Caco-2 (cell line): ENCODE data around the gene XCR1. TPM values are rescaled to one million over a fixed set of nuclear protein-coding genes. Genes with fewer than 3 reads are reported as not detected.
A peak's percentile ranks its signal among the peaks of the same experiment; 100 is the strongest.

Source experiments
- BruUV-seq: library from RNA; stranded (reverse); fragments of 400-500 nt; replicated peaks from 2 replicates; lab custom pipeline; 2021; lab: Mats Ljungman, UMichigan
- CTCF ChIA-PET: fragments of 300-600 bp; sonication (Branson Sonifier 250); formaldehyde crosslinking; loops from one replicate; lab custom pipeline; 2022; ENCODE audit warnings: antibody characterized with exemption; lab: Charles Lee
- POLR2A ChIA-PET: fragments of 300-600 bp; sonication (Branson Sonifier 250); formaldehyde crosslinking; loops from one replicate; lab custom pipeline; 2022; ENCODE audit warnings: antibody characterized with exemption; lab: Charles Lee
- DNase-seq, 2 experiments: peaks; one replicate each; pipeline versions ENCODE4 v3.0.0 to v3.0.0-alpha.2; 2020 to 2022
- H3K27me3 ChIP-seq: replicated peaks from 2 replicates; pipeline ENCODE4 v1.6.0; 2011; ENCODE audit warnings: low read length; ENCODE audit not compliant: control insufficient read depth, insufficient read depth
- H3K36me3 ChIP-seq: 2 replicates; pipeline ENCODE4 v1.5.1; 2011; ENCODE audit warnings: low read length; ENCODE audit not compliant: control insufficient read depth, insufficient read depth
- H3K4me1 ChIP-seq: fragments of 250-450 bp; sonication (Bioruptor Pico); 2 replicates; pipeline ENCODE4 v1.5.1; 2020; ENCODE audit warnings: mild to moderate bottlenecking
- H3K4me3 ChIP-seq: 2 replicates; pipeline ENCODE4 v1.5.1; 2011; ENCODE audit warnings: low read depth, mild to moderate bottlenecking, control low read depth, low read length
- H3K9me3 ChIP-seq: fragments of 250-450 bp; sonication (Bioruptor Pico); 2 replicates; pipeline ENCODE4 v1.5.1; 2020; ENCODE audit warnings: mild to moderate bottlenecking, moderate library complexity
- H3K27ac Mint-ChIP-seq: one replicate; pipeline ENCODE4 v1.8.0; 2022; ENCODE audit warnings: mixed read lengths; ENCODE audit not compliant: unreplicated experiment
- H3K27me3 Mint-ChIP-seq: one replicate; pipeline ENCODE4 v1.8.0; 2022; ENCODE audit warnings: mixed read lengths; ENCODE audit not compliant: insufficient read depth, unreplicated experiment
- H3K36me3 Mint-ChIP-seq: one replicate; pipeline ENCODE4 v1.8.0; 2022; ENCODE audit warnings: mild to moderate bottlenecking, mixed read lengths; ENCODE audit not compliant: insufficient read depth, unreplicated experiment
- H3K4me1 Mint-ChIP-seq: one replicate; pipeline ENCODE4 v1.8.0; 2022; ENCODE audit warnings: low read depth, mixed read lengths; ENCODE audit not compliant: unreplicated experiment
- H3K4me3 Mint-ChIP-seq: one replicate; pipeline ENCODE4 v1.8.0; 2022; ENCODE audit warnings: mild to moderate bottlenecking, moderate library complexity, mixed read lengths; ENCODE audit not compliant: unreplicated experiment
- H3K9me3 Mint-ChIP-seq: one replicate; pipeline ENCODE4 v1.8.0; 2022; ENCODE audit warnings: mixed read lengths; ENCODE audit not compliant: unreplicated experiment
- CTCF ChIP-seq, 2 experiments: fragments of 200-600 bp in 1 of 2; IDR thresholded peaks; 1 replicate in 1 of 2; 2 replicates in 1 of 2; pipeline versions ENCODE4 v1.5.1 to v1.8.0; 2011 to 2022; ENCODE audit warnings: antibody characterized with exemption in 1 of 2, control low read depth in 1 of 2, inconsistent platforms in 1 of 2, low read depth in 1 of 2, low read length in 1 of 2, mild to moderate bottlenecking in 1 of 2, moderate library complexity in 1 of 2; ENCODE audit not compliant: insufficient read depth in 1 of 2, severe bottlenecking in 1 of 2, unreplicated experiment in 1 of 2
- intact Hi-C: fragments of 100-400 bp; cut with micrococcal nuclease; formaldehyde crosslinking; loops from one replicate; pipeline ENCODE4 v1.10.0; 2022; ENCODE audit not compliant: unreplicated experiment
- total RNA-seq: library from RNA; stranded (reverse); gene quantifications from 2 replicates; pipeline ENCODE4 v1.2.3, GENCODE V29; 2022

The XCR1 gene
- total RNA-seq, 1 experiment from 2014 or later: not detected

GRCh38 chr3:45986303-45986982 is 40.8 kb downstream of the XCR1 start:
- BruUV-seq: no TSS peak
- peak; percentile 46 to 56 for DNase-seq
- Mint-ChIP-seq H3K27ac (peak overlapping the region; percentile 79), H3K4me3 (peak overlapping the region; percentile 10), H3K36me3 (no peaks in the 10 kb centered on the region), H3K4me1 (peaks cover 27% of the 10 kb centered on the region), H3K9me3 (no peaks in the 10 kb centered on the region), H3K27me3 (no peaks in the 10 kb centered on the region)
- CTCF ChIA-PET: no interaction called here
- TF ChIP-seq CTCF (IDR thresholded peaks at IDR 0.05; ENCODE audit: insufficient read depth in 1 of 2, low read depth in 1 of 2, low read length in 1 of 2, severe bottlenecking in 1 of 2, unreplicated experiment in 1 of 2): no peak
- POLR2A ChIA-PET: no interaction called here
- no peaks in the 10 kb centered on the region for H3K27me3 ChIP-seq
- peaks cover 28% of the 10 kb centered on the region for H3K4me1 ChIP-seq
- no peak overlapping the region for H3K4me3 ChIP-seq
- no peaks in the 10 kb centered on the region for H3K36me3 ChIP-seq
- intact Hi-C loops: no loop called here
- H3K9me3 ChIP-seq: no peaks in the 10 kb centered on the region

- Mint-ChIP-seq H3K4me3 (no peak overlapping the region), H3K4me1 (peaks cover 27% of the 10 kb centered on the region), H3K36me3 (peaks cover 5% of the 10 kb centered on the region), H3K27ac (peak overlapping the region; percentile 79), H3K9me3 (no peaks in the 10 kb centered on the region), H3K27me3 (no peaks in the 10 kb centered on the region)
- no peak for DNase-seq
- Histone ChIP-seq H3K4me3 (no peak overlapping the region), H3K4me1 (peaks cover 28% of the 10 kb centered on the region), H3K27me3 (no peaks in the 10 kb centered on the region), H3K9me3 (no peaks in the 10 kb centered on the region), H3K36me3 (no peaks in the 10 kb centered on the region; the same call in 1 of the 2 replicates)
- CTCF ChIA-PET: no interaction called here
- BruUV-seq: no TSS peak
- intact Hi-C loops: no loop called here
- TF ChIP-seq CTCF (IDR thresholded peaks at IDR 0.05; ENCODE audit: insufficient read depth in 1 of 2, low read depth in 1 of 2, low read length in 1 of 2, severe bottlenecking in 1 of 2, unreplicated experiment in 1 of 2): no peak
- POLR2A ChIA-PET: no interaction called here
These were observed 41.6 kb downstream of the XCR1 start for GRCh38 chr3:45985532-45986302.

- no TSS peak for BruUV-seq
- H3K27me3 ChIP-seq: no peaks in the 10 kb centered on the region
- peaks cover 28% of the 10 kb centered on the region for H3K4me1 ChIP-seq
- no peak for TF ChIP-seq CTCF (IDR thresholded peaks at IDR 0.05; ENCODE audit: insufficient read depth in 1 of 2, low read depth in 1 of 2, low read length in 1 of 2, severe bottlenecking in 1 of 2, unreplicated experiment in 1 of 2)
- no peak overlapping the region for H3K27ac Mint-ChIP-seq
- POLR2A ChIA-PET: no interaction called here
- H3K4me1 Mint-ChIP-seq: peaks cover 27% of the 10 kb centered on the region
- no peaks in the 10 kb centered on the region; the same call in 1 of the 2 replicates for H3K36me3 ChIP-seq
- no peaks in the 10 kb centered on the region for H3K9me3 Mint-ChIP-seq
- CTCF ChIA-PET: interaction anchor here (1.6 kb wide), 1 partner anchor 46 kb away, joined by 5 read pairs; no protein-coding TSS in a partner anchor
- no peak overlapping the region for H3K4me3 Mint-ChIP-seq
- intact Hi-C loops: no loop called here
- H3K4me3 ChIP-seq: no peak overlapping the region
- no peaks in the 10 kb centered on the region for H3K27me3 Mint-ChIP-seq
- peaks cover 11% of the 10 kb centered on the region for H3K36me3 Mint-ChIP-seq
- no peak for DNase-seq
- no peaks in the 10 kb centered on the region for H3K9me3 ChIP-seq
These were observed 42.7 kb downstream of the XCR1 start for GRCh38 chr3:45984331-45985312.
